Activated T-helper 1 cell treated with anti-CD3 and anti-CD28 coated beads, Interleukin-12 subunit alpha, Interleukin-12 subunit beta, Interleukin-2, Interleukin-4 antibody, amounts not matched to agents 30 ng/mL and 10 ng/mL and 1 ng/mL, durations not matched to agents 14 hours and 24 hours and 36 hours (primary cell): ENCODE data around the gene PDLIM3. TPM values are rescaled to one million over a fixed set of nuclear protein-coding genes. Genes with fewer than 3 reads are reported as not detected.
A peak's percentile ranks its signal among the peaks of the same experiment; 100 is the strongest.

Experiments
- DNase-seq: peaks from one replicate; pipeline ENCODE4 v3.0.0; 2021; ENCODE audit warnings: low spot score
- H3K27ac Mint-ChIP-seq: one replicate; pipeline ENCODE4 v1.8.0; 2021; ENCODE audit warnings: mild to moderate bottlenecking, mixed read lengths
- H3K27me3 Mint-ChIP-seq: one replicate; pipeline ENCODE4 v1.8.0; 2022; ENCODE audit warnings: mild to moderate bottlenecking, moderate library complexity, mixed read lengths; ENCODE audit not compliant: insufficient read depth
- H3K36me3 Mint-ChIP-seq: one replicate; pipeline ENCODE4 v1.8.0; 2021; ENCODE audit warnings: low read depth, mixed read lengths
- H3K4me1 Mint-ChIP-seq: one replicate; pipeline ENCODE4 v1.8.0; 2021; ENCODE audit warnings: low read depth, mixed read lengths
- H3K4me3 Mint-ChIP-seq: one replicate; pipeline ENCODE4 v1.8.0; 2021; ENCODE audit warnings: mild to moderate bottlenecking, moderate library complexity, mixed read lengths
- H3K9me3 Mint-ChIP-seq: one replicate; pipeline ENCODE4 v1.8.0; 2021; ENCODE audit warnings: mixed read lengths
- intact Hi-C: fragments of 100-400 bp; cut with micrococcal nuclease; formaldehyde crosslinking; loops from one replicate; pipeline ENCODE4 v1.15.1; 2024
- total RNA-seq: library from RNA; stranded (reverse); gene quantifications from 2 replicates; pipeline ENCODE4 v1.2.3, GENCODE V29; 2022

The PDLIM3 gene, protein sequence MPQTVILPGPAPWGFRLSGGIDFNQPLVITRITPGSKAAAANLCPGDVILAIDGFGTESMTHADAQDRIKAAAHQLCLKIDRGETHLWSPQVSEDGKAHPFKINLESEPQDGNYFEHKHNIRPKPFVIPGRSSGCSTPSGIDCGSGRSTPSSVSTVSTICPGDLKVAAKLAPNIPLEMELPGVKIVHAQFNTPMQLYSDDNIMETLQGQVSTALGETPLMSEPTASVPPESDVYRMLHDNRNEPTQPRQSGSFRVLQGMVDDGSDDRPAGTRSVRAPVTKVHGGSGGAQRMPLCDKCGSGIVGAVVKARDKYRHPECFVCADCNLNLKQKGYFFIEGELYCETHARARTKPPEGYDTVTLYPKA
- not detected in 2 replicates for total RNA-seq

DNA sequence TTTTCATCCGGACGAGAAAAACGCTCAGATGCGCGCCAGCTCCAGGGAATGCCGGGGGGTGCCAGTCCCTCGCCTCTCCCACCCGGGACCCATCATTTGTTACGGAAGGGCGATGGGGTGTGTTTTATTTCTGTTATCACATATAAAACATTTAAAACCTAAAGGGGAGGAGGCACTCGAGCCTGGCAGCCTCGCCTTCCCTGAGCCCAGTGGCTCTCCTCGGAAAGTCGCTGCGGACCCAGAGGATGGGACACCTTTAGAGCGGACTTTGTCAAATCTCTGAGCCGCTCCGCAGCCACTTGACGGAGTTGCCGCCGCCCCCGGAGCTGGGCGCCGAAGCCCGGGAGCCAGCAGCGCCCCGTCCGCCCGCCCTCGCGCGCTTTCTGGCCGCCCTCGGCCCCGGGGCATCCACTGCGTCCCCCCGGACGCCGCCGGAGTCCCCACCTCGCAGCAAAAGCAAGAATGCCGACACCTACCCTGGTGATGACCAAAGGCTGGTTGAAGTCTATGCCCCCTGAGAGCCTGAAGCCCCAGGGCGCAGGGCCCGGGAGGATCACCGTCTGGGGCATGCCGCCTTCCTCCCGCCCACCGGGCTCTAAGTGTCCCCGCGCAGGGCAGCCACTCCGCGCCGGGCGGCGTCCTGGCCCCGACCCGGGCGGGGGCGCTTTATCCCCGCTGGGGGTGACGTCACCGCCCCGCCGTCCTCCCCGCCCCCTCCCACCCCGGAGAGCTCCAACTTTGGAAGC, at the start of gene PDLIM3:
Gene PDLIM3, minus strand, starts transcription at position 642 of the 746 bp plus-strand sequence. Its CDS starts 73 bp downstream, at position 569.
- H3K36me3 Mint-ChIP-seq, result no peaks in the 10 kb centered on the region
- H3K4me1 Mint-ChIP-seq, result no peaks in the 10 kb centered on the region
- peaks cover 43% of the 10 kb centered on the region for H3K27me3 Mint-ChIP-seq
- DNase-seq, result no peak
- H3K4me3 Mint-ChIP-seq, result peak within 1 kb of the TSS; percentile 43
- intact Hi-C loops, result loop anchor here (5.0 kb wide), 1 partner anchor 513 kb away; no protein-coding TSS in a partner anchor
- no peaks in the 10 kb centered on the region for H3K9me3 Mint-ChIP-seq
- H3K27ac Mint-ChIP-seq, result no peak within 1 kb of the TSS

DNA sequence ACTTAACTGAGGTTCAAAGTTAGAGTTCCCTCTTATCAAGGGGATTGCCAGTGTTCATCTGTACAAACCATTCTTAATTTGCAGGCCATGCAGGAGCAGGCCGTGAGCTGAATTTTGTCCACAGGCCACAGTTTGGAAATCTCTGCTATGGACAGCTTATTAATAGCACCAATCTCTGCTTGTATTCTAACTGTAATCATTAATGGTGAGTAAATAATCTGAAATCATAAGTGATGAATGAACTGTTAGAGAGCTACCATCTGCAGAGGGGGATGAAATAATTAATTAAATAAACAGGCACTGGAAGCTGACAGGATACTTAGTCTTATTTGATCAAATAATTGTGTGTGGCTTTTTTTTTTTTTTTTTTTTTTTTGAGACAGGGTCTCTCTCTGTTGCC, 48.5 kb upstream of the PDLIM3 start:
- no peak for DNase-seq
- Mint-ChIP-seq H3K36me3 (peaks cover 5% of the 10 kb centered on the region), H3K4me3 (no peak overlapping the region), H3K9me3 (peaks cover 10% of the 10 kb centered on the region), H3K27ac (no peak overlapping the region), H3K27me3 (peaks cover 31% of the 10 kb centered on the region), H3K4me1 (peaks cover 12% of the 10 kb centered on the region)
- intact Hi-C loops, result no loop called here

DNA sequence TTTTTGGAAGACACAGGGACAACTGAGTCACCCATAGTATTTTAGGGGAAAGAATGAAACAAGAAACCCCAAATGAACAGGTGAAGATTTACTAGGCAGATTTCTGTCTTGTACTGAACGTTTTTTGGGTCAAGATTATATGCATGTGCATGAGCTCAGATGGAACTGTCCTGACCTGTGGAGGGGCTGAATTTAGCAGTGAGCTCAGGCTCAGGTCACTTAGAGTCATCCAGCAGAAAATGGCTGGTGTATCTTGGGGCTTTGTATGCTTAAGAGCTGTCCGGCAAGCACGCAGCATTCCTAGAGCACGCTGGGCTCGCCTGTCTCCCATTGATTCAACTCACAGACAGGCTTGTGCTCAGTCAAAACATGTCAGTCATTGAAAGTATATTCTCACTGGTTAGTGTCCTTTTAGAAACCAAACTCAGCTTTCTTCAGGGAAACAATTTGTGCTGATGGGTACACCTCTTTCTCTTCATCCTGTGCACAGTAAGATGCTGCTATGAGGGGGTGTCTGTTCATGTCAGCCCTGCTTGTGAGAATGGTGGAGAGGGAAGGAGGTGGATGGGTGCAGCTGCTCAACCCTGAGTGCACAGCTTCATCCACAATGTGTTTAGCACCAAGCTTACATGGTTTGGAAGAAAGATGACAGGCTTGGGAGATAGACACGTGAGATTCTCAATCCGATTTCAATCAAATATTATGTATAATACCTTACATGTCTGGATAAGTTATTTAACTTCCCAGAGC, 47.5 kb upstream of the PDLIM3 start:
- H3K27me3 Mint-ChIP-seq, result peaks cover 28% of the 10 kb centered on the region
- peaks cover 10% of the 10 kb centered on the region for H3K9me3 Mint-ChIP-seq
- intact Hi-C loops, result no loop called here
- no peak for DNase-seq
- H3K36me3 Mint-ChIP-seq, result peaks cover 5% of the 10 kb centered on the region
- H3K4me1 Mint-ChIP-seq, result peaks cover 12% of the 10 kb centered on the region
- H3K4me3 Mint-ChIP-seq, result no peak overlapping the region
- H3K27ac Mint-ChIP-seq, result no peak overlapping the region

DNA sequence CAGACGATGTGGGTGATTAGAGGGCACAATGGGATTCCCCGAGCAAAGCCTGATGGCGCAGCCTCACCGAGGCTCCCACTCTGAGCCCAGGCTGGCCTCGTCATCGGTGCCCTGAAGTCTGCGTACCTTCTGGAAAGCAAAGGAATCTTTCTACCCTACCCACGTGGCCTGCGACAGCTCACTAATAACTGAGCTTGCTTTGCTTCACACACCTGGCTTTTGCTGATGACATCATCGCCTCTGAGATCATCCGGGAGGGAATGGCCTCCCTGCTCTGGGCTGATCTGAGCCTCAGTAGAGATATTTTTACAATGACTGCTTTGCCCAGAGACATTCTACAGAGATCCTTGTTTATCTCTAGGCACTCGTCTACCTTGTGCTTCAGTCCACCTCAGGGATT, 45.4 kb upstream of the PDLIM3 start:
- Mint-ChIP-seq H3K4me1 (no peaks in the 10 kb centered on the region), H3K9me3 (no peaks in the 10 kb centered on the region), H3K27me3 (peaks cover 21% of the 10 kb centered on the region), H3K27ac (no peak overlapping the region), H3K4me3 (no peak overlapping the region), H3K36me3 (no peaks in the 10 kb centered on the region)
- DNase-seq, result no peak
- intact Hi-C loops, result no loop called here

DNA sequence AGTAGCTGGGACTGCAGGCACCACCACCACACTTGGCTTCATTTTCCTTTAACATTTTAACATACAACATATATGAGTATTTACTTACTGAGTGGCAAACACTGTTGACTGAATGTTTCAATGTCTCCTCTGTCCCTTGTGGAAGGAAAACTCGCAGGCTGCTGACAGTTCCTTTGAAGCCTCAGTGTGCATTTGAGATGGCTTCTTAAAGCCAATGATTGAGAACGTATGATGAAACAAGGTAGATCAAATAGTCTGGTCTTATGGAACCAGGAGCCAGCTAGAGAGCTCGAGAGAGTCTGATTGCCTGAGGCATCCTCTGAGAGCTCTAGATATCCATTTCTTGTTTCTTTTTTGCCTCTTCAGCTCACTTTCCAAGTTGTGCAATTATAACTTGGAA, 43.0 kb upstream of the PDLIM3 start:
- no peak for DNase-seq
- Mint-ChIP-seq H3K27me3 (peaks cover 15% of the 10 kb centered on the region), H3K4me3 (no peak overlapping the region), H3K9me3 (no peaks in the 10 kb centered on the region), H3K36me3 (no peaks in the 10 kb centered on the region), H3K27ac (no peak overlapping the region), H3K4me1 (no peaks in the 10 kb centered on the region)
- intact Hi-C loops, result no loop called here

DNA sequence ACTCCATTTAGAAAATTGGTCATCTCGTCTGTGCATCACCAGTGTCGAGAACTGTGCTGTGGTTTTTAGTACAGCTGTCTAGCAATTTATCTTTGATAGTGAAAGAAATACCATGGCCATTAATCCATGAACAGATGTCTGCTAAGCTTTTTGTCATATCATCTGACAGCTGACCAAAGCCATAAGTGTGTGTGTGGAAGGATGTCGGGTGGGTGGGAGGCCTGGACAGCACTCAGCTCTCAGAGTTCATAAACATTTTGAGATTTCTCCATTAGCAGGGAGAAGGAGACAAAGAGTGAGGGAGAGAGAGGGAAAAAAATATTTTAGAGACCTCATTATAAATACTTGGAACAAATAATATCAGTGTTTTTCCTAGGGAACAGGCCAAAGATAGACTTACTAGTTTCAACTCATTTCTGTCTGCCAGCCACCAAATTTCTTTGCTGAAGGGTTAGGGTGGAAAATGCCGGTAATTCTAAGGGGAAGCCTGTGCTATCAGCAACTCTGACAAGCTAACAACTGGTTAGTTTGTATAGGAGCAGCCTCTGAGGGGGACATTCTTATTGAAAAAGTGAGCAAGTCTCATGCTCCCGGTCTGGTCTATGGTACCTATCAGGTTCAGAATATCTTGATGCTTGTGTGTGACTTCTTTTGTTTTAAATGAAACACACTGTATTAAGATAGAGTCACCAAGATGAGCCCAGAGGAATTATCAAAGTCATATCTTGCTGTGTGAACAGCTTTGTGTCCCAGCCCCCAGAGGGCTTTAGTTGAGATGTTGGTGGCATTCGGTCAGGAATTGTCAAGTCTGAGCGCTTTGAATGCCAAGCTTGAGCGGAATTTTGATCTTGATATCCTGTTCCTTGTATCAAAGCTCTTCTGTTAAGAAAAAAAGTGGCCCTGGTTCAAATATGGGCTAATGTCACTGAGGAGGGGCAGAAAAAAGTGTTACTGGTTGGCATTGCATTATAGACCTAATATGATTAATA, 41.9 kb upstream of the PDLIM3 start:
- H3K27me3 Mint-ChIP-seq, result peaks cover 15% of the 10 kb centered on the region
- no peaks in the 10 kb centered on the region for H3K9me3 Mint-ChIP-seq
- intact Hi-C loops, result no loop called here
- no peaks in the 10 kb centered on the region for H3K4me1 Mint-ChIP-seq
- no peaks in the 10 kb centered on the region for H3K36me3 Mint-ChIP-seq
- H3K27ac Mint-ChIP-seq, result no peak overlapping the region
- H3K4me3 Mint-ChIP-seq, result no peak overlapping the region
- DNase-seq, result no peak

DNA sequence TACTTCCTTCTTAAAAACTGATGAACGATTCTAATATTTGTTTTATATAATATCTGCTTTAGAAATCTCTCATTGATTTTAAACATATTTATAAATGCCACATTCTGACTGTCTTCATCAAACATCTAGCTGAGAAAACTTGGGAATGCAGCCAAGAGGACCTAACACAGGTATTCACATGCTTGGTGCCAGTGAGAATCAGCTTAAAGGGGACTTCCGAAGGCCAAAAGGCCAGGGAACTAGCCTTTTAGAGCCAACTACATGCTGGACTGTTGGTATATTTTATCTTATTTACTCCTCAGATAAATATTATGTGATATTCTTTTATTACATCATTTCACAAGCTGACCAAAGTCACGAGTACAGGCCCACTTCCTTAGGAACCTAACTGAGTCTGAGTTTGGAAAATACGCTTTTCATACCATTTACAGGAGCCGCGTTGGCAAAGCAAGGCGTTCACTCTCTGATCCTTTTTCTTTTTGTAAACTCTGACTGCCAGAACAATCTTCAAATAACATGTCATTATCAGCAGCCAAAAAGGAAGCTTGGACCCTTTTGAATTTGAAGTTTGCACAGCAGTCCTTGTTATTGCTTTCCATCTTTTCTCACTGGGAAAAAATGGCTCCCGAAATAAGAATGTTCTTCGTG, 41.1 kb upstream of the PDLIM3 start:
- H3K4me1 Mint-ChIP-seq, result no peaks in the 10 kb centered on the region
- H3K27ac Mint-ChIP-seq, result no peak overlapping the region
- no peaks in the 10 kb centered on the region for H3K36me3 Mint-ChIP-seq
- intact Hi-C loops, result no loop called here
- no peaks in the 10 kb centered on the region for H3K9me3 Mint-ChIP-seq
- H3K27me3 Mint-ChIP-seq, result peaks cover 15% of the 10 kb centered on the region
- no peak for DNase-seq
- H3K4me3 Mint-ChIP-seq, result no peak overlapping the region

DNA sequence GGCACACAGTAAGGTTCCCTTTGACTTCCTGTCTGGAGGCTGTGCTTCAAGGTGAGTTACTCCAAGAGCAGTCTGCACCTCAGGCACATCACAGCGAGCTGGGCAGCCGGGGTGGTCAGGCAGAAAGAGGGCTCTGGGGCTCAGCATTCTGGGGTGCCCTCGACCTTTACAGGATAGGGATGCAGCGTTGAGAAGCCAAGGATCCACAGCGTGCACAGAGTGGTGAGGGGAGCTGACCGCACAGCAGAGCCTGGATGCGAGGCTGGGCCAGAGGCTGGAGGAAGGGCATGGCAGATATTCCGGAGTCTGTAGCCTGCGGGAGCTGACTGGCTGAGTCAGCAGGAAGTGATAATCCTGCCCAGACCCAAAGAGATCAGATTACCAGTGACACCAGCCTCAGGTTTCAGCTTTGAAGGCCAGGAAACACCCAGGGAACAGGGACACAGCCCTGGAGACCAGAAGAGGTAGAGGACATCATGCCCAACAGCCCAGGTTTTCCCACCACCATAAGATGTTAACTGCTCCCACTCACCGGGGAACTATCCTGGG, 38.4 kb upstream of the PDLIM3 start:
- no peak overlapping the region for H3K4me3 Mint-ChIP-seq
- no peaks in the 10 kb centered on the region for H3K4me1 Mint-ChIP-seq
- H3K9me3 Mint-ChIP-seq, result no peaks in the 10 kb centered on the region
- intact Hi-C loops, result no loop called here
- no peaks in the 10 kb centered on the region for H3K36me3 Mint-ChIP-seq
- no peak overlapping the region for H3K27ac Mint-ChIP-seq
- DNase-seq, result no peak
- H3K27me3 Mint-ChIP-seq, result peaks cover 10% of the 10 kb centered on the region

DNA sequence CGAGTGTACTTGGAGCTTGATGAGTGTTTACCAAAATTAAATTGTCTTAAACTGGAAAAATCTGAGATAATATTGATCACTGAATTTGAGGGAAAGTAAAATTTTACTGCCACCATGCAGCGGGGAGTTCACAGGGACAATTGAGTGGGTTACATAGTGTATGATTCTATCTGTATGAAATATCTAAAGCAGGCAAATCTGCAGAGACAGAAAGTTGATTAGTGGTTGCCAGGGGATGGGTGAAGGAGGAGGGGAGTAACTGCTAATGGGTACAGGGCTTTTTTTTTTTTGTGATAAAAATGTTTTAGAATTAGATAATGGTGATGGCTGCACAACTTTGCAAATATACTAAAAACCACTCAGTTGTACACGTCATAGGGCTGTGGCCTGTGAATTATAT, 35.4 kb upstream of the PDLIM3 start:
- no peaks in the 10 kb centered on the region for H3K9me3 Mint-ChIP-seq
- H3K36me3 Mint-ChIP-seq, result no peaks in the 10 kb centered on the region
- H3K4me1 Mint-ChIP-seq, result no peaks in the 10 kb centered on the region
- H3K27me3 Mint-ChIP-seq, result peaks cover 10% of the 10 kb centered on the region
- no peak overlapping the region for H3K4me3 Mint-ChIP-seq
- DNase-seq, result no peak
- H3K27ac Mint-ChIP-seq, result no peak overlapping the region
- intact Hi-C loops, result no loop called here

DNA sequence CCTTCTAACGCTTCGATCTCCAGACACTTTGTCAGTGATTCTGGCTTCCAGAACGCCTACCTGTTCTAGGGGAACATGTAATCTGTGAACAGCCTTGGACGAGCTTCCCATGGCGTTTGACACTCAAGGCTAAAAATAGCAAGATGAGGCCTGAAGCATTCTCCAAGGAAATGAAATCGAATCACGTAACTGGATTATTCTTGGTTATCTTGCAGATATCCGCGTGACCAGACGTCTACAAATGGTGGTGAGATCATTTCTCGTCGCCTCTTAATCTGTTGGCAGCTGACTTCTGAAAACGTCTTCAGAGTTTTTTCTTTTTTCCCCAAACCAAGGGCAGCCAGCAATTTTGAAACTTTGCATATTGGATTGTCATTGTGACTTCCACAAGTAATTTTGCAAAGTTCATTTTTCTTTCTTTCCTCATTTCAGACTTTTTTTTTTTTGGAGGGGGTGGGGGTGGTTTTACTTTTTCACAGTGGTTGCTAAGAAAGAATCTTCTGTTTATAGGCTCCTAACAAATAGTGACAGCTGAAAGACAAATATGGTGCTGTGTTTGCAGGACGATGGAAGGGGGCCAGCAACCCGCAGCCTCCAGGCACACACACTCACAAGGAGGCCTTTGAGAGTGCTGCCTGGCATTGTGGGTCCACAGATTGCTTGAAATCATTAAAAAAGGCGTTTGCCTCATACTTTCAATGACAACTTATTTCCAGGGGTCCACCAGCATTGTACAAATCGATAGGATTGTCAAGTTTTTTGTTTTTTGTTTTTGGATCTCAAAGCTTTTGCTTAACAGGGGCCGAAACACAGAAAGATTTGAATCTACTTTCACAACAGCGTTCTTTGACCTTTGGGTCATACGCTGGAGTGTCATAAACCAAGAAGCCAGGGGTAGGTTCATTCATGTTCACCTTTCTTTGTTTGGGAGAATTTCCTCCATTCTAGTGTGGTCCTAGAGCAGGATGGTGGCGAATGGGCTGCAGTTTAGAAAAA, 32.4 kb upstream of the PDLIM3 start:
- Mint-ChIP-seq H3K27ac (no peak overlapping the region), H3K4me3 (no peak overlapping the region), H3K36me3 (no peaks in the 10 kb centered on the region), H3K9me3 (peaks cover 4% of the 10 kb centered on the region), H3K27me3 (peaks cover 7% of the 10 kb centered on the region), H3K4me1 (no peaks in the 10 kb centered on the region)
- intact Hi-C loops, result no loop called here
- no peak for DNase-seq

DNA sequence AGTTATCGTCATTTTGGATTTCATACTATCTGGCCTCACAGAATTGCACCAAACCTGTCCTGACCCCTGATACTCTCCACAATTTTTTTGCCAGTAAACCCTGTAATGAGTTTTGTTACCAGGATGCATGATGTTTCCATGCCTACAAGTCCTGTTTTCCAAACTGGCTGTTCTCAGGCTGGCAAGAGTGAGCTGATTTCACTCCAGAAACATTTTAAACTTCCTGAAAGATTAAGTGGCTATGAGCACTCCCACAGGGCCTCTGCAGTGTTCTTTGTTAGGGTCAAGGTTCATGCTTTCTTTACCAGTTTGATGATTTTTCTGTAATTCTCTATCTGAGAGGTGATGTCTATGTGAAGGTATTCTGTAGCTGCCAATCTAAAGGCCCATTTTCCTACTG, 31.7 kb upstream of the PDLIM3 start:
- intact Hi-C loops, result no loop called here
- Mint-ChIP-seq H3K36me3 (no peaks in the 10 kb centered on the region), H3K9me3 (peaks cover 5% of the 10 kb centered on the region), H3K27ac (no peak overlapping the region), H3K27me3 (peaks cover 7% of the 10 kb centered on the region), H3K4me1 (no peaks in the 10 kb centered on the region), H3K4me3 (no peak overlapping the region)
- DNase-seq, result no peak
